ENCODE measurements around the gene CCL2.

DNA sequence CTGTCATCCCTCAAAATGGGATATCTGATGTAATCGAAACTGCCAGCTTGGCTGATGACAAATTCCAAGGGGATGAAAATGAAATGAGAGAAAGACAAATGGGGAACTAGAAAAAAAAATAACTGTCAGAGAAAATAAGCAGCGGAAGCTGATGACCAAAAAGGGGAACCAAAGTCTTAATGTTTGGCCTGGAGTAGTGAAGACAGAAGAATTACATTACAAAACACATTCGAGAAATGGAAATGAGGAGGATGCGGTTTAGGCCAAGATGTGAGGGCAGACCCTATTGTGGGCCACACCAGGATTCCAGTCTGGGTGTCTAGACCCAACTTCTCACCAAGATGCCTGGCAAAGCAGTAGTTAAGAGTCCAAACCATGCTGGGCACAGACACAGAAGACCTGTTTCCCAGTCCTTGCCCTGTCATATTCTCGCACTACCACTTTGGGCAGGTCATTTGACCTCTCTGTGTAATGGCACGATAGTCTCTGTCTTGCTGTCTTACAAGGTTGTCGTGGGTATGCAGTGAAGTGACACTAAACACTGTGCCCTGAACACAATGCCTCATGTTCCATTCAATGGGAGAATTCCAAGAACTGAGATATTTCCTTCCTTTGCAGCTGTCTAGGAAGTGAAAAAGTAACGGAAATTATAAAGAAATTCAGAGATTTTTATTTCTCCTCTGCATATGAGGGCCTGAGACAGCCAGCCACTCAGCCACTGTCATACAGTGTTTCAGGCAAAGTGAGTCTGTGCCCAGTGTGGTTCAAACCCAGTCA is 12.3 kb upstream of the CCL2 start:
- TF ChIP-seq CTCF (IDR thresholded peaks at IDR 0.05) (no peak), EZH2 (IDR thresholded peaks at IDR 0.05) (no peak)

Data from neural progenitor cell (in vitro differentiated cells).